Activated CD4-positive, alpha-beta T cell treated with anti-CD3 and anti-CD28 coated beads, Interleukin-2, amount 50 U/mL, for 48 hours (primary cell): ENCODE data around the gene OCA2.

ENCODE experiments used
- DNase-seq, 2 experiments: peaks; one replicate each; pipeline ENCODE4 v3.0.0-alpha.2; 2020

Gene OCA2

GRCh38 chr15:27932600-27932999 lies 166.5 kb downstream of the OCA2 start:
- DNase-seq: no peak

- no peak for DNase-seq
These were observed 170.7 kb downstream of the OCA2 start for GRCh38 chr15:27928386-27928785.

GRCh38 chr15:27912283-27912682 lies 186.8 kb downstream of the OCA2 start:
- no peak for DNase-seq

- DNase-seq: no peak
These were observed 192.3 kb downstream of the OCA2 start for GRCh38 chr15:27906802-27907201.

- no peak for DNase-seq
These were observed 195.7 kb downstream of the OCA2 start for GRCh38 chr15:27903405-27903804.

- DNase-seq: no peak
These were observed 196.3 kb downstream of the OCA2 start for GRCh38 chr15:27902680-27903385.

GRCh38 chr15:27899583-27900285 lies 199.4 kb downstream of the OCA2 start:
- DNase-seq: no peak

- DNase-seq: no peak
These were observed 201.6 kb downstream of the OCA2 start for GRCh38 chr15:27897481-27897880.

GRCh38 chr15:27894645-27895044 lies 204.5 kb downstream of the OCA2 start:
- DNase-seq: no peak

GRCh38 chr15:27889258-27889657 lies 209.9 kb downstream of the OCA2 start:
- no peak for DNase-seq

GRCh38 chr15:27885201-27885600 lies 213.9 kb downstream of the OCA2 start:
- no peak for DNase-seq

GRCh38 chr15:27884726-27885125 lies 214.4 kb downstream of the OCA2 start:
- DNase-seq: no peak

GRCh38 chr15:27878841-27879240 lies 220.3 kb downstream of the OCA2 start:
- DNase-seq: no peak

GRCh38 chr15:27873828-27874227 lies 225.3 kb downstream of the OCA2 start:
- no peak for DNase-seq

- no peak for DNase-seq
These were observed 226.1 kb downstream of the OCA2 start for GRCh38 chr15:27873039-27873438.

GRCh38 chr15:27872355-27872754 lies 226.8 kb downstream of the OCA2 start:
- DNase-seq: no peak

- DNase-seq: no peak
These were observed 227.2 kb downstream of the OCA2 start for GRCh38 chr15:27871902-27872260.

GRCh38 chr15:27871078-27871901 lies 227.8 kb downstream of the OCA2 start:
- DNase-seq: no peak

GRCh38 chr15:27870320-27870719 lies 228.8 kb downstream of the OCA2 start:
- DNase-seq: no peak

- no peak for DNase-seq
These were observed 229.3 kb downstream of the OCA2 start for GRCh38 chr15:27869697-27870281.

GRCh38 chr15:27868828-27869404 lies 230.2 kb downstream of the OCA2 start:
- DNase-seq: no peak

GRCh38 chr15:27867861-27868260 lies 231.3 kb downstream of the OCA2 start:
- no peak for DNase-seq
